22Rv1 (cell line): ENCODE measurements around the gene TM4SF4.

ENCODE experiments used
- H3K27ac ChIP-seq: fragments of 450-650 bp; 2 replicates; pipeline ENCODE4 v1.5.1; 2017
- ZFX ChIP-seq: fragments of 450-650 bp; IDR thresholded peaks from 2 replicates; pipeline ENCODE4 v1.6.1; 2017; ENCODE audit warnings: antibody characterized with exemption, borderline replicate concordance
- TF ChIP-seq, protein P1 (sequence below): fragments of 450-650 bp; IDR thresholded peaks from 2 replicates; pipeline ENCODE4 v1.5.1; 2017; ENCODE audit warnings: mild to moderate bottlenecking

Gene TM4SF4

DNA sequence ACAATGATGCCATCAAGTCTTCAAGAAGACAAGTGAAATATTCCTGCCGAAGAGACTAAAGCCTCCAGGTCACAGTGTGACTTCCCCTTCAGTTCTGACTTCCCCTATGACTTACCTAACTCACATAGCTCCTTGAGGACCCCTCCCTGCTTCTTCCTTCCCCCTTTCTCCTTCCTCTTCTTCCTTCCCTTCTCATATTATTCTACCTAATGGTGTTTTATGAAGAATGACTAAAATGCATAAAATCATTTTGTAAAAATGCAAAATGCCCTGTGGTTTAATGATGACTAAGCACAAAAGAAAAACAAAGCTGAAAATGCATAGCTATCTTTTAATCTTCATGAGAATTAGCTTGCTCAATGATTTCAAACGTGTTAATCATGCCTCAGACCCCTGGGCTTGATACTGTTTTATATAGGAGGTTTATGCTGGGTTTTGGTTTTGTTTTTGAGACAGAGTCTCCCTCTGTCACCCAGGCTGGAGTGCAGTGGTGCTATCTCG is 26.1 kb upstream of the TM4SF4 start:
- H3K27ac ChIP-seq = no peak overlapping the region
- TF ChIP-seq, protein P1, sequence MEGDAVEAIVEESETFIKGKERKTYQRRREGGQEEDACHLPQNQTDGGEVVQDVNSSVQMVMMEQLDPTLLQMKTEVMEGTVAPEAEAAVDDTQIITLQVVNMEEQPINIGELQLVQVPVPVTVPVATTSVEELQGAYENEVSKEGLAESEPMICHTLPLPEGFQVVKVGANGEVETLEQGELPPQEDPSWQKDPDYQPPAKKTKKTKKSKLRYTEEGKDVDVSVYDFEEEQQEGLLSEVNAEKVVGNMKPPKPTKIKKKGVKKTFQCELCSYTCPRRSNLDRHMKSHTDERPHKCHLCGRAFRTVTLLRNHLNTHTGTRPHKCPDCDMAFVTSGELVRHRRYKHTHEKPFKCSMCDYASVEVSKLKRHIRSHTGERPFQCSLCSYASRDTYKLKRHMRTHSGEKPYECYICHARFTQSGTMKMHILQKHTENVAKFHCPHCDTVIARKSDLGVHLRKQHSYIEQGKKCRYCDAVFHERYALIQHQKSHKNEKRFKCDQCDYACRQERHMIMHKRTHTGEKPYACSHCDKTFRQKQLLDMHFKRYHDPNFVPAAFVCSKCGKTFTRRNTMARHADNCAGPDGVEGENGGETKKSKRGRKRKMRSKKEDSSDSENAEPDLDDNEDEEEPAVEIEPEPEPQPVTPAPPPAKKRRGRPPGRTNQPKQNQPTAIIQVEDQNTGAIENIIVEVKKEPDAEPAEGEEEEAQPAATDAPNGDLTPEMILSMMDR = no peak
- TF ChIP-seq ZFX = no peak

DNA sequence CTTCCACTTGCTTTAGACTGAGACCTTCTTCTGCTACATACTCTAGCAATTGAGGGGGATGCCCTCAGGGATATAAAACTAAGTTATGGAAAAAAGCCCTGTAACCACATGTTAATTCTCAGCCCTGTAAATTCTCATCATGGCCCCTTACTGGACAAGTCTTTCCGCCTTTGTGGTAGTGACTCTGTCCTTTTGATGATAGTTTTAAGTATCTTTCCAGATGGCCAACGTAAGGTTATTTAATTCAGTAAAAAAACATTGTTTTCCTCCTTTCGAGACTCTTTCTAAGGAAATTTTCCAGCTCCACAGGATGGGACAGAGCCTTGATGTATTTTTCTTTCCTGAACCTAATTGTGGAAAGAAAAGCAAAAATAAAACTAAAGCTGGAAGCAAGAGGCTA is 25.3 kb upstream of the TM4SF4 start:
- H3K27ac ChIP-seq = no peak overlapping the region
- TF ChIP-seq, protein P1 = no peak
- no peak for TF ChIP-seq ZFX

DNA sequence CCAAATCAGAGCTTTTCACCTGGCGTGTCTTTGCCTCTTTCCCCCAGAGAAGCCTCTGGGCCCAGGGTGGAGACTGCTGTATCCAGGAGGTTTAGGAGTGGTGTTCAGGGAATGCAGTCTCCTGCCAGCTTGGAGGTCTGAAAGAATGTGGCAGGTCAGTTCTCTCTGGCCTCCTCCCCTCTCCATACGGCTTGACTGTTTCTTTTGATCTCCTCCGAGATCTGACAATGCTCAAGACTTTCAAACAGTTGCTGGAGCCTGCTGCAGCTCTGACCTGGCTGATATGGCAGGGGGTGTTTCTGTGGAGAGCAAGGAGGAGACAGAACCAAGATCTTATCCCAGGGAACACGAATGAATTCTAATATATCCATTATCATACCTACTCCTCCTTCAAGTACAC is 24.7 kb upstream of the TM4SF4 start:
- no peak overlapping the region for H3K27ac ChIP-seq
- TF ChIP-seq ZFX = no peak
- TF ChIP-seq, protein P1 = no peak

DNA sequence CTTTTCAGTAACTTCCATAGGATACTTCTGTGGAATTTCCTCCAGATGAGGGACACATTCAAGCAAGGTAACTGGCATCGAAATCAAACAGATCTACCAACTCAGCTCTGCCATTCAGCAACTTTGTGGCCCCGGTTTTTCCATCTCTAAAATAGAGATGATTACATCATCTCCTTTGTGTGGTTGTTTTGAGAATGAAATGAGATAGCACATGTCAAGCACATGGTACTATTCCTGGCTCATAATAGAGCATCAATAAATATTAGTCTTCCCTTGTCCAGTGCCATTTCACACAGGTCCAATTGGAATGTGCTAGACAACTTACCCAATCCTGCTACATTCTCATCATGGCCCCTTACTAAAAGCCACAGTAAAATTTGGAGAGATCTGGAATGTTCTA is 24.2 kb upstream of the TM4SF4 start:
- no peak for TF ChIP-seq ZFX
- TF ChIP-seq, protein P1 = no peak
- no peak overlapping the region for H3K27ac ChIP-seq

DNA sequence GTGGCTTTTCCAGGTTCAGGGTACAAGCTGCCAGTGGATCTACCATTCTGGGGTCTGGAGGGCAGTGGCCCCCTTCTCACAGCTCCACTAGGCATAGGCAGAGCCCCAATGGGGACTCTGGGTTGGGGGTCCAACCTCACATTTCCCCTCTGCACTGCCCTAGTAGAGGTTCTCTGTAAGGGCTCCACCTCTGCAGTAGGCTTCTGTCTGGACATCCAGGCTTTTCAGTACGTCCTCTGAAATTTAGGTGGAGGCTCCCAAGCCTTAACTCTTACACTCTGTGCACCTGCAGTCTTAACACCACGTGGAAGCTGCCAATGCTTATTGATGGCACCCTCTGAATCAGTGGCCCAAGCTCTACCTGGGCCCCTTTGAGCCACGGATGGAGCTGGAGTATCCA is 22.5 kb upstream of the TM4SF4 start:
- TF ChIP-seq ZFX = no peak
- TF ChIP-seq, protein P1 = no peak
- H3K27ac ChIP-seq = no peak overlapping the region

DNA sequence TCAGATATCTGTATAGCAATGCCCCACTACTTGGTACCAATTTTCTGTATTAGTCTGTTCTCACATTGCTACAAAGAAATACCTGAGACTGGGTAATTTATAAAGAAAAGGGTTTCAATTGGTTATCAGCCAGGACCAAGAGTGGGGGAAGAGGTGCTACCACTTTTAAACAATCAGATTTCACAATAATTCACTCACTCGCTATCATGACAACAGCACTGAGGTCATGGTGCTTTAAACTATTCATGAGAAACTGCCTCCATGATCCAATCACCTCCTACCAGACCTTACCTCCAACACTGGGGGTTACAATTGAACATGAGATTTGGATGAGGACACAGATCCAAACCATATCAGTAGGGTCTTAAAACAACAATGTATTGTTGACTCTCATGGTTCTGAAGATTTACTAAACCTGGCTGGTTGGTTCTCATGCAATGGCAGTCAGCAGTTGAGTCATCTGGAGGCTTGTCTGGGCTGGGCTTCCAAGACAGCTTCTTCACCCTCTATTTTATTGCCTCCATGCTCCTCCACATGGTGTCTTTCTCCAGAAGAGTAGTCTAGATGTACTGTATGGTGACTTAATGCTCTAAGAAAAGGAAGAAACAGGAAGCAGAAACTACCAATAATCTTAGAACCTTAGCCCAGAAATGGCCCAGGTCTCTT is 21.2 kb upstream of the TM4SF4 start:
- H3K27ac ChIP-seq = no peak overlapping the region
- TF ChIP-seq, protein P1 = no peak
- no peak for TF ChIP-seq ZFX

DNA sequence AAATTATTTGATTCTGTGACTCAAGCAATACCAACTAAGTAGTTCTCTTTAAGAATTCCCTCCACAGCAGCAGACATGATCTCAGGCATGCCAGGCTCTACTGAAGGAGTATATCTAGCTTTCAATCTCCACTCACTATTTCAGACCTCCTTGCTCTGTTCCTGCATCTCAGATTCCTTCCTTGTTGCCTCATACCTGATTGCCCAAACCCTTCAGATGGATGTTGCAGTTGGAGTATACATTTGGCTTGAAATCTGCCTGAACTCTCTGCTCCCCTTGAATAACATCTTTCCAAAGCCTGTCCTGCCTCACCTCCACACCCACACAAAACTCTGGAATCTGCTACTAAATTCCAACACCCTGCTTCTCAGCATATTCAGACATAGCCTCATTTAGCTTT is 19.8 kb upstream of the TM4SF4 start:
- no peak overlapping the region for H3K27ac ChIP-seq
- TF ChIP-seq, protein P1 = no peak
- TF ChIP-seq ZFX = no peak
